IPS DF 6.9 (cell line): ENCODE measurements around the gene C1QTNF12.

Experiments used
- DNase-seq: peaks from one replicate; pipeline ENCODE4 v3.0.0-alpha.2; 2013; ENCODE audit warnings: low read depth, low spot score
- H3K27ac ChIP-seq: one replicate; pipeline ENCODE4 v1.5.1; 2013; ENCODE audit warnings: low read length, control low read depth
- H3K27me3 ChIP-seq: 2 replicates; pipeline ENCODE4 v1.6.1; 2013; ENCODE audit warnings: mild to moderate bottlenecking, low read length; ENCODE audit not compliant: control insufficient read depth, insufficient read depth
- H3K36me3 ChIP-seq: 2 replicates; pipeline ENCODE4 v1.6.1; 2013; ENCODE audit warnings: low read length; ENCODE audit not compliant: control insufficient read depth, insufficient read depth
- H3K4me1 ChIP-seq: 2 replicates; pipeline ENCODE4 v1.6.1; 2013; ENCODE audit warnings: low read length; ENCODE audit not compliant: control insufficient read depth, insufficient read depth
- H3K4me3 ChIP-seq: 2 replicates; pipeline ENCODE4 v1.5.1; 2013; ENCODE audit warnings: mild to moderate bottlenecking, low read length
- H3K9me3 ChIP-seq: 2 replicates; pipeline ENCODE4 v1.6.1; 2013; ENCODE audit warnings: low read length, inconsistent platforms; ENCODE audit not compliant: control insufficient read depth, insufficient read depth
- WGBS: extraction: QIAGEN DNeasy Blood & Tissue Kit; methylation state at CpG from one replicate; pipeline ENCODE4 v1.1.7; 2013; ENCODE audit warnings: mixed read lengths, missing lambda C conversion rate; ENCODE audit not compliant: insufficient read length, insufficient coverage; 5-methylcytosine and 5-hydroxymethylcytosine counted together

Gene C1QTNF12

DNA sequence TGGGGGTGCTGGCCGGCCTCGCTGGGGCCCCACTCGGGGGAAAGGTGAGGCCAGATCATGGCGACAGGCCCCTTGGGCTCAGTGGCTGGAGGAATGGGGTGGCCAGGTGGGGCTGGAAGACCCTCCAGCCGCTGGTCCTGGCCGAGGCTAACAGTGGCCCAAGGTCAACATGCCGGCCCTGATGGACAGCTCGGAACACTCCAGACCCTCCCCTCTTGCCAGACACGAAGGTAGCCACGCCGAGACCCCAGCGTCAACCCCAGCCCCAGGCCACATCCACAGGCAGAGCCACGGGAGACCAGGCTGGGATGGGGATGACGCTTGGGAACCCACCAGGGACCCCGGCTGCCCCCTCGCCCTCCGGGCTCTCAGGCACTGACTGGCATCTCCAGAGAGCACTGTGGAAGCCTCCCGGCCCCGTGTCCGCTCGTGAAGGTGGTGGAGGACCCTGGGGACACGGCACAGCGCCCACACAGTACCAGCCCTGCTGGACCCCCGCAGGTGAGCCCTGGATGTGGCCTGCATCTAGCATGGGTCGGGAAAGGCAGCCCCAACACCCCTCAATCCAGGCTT lies 905 bp upstream of the C1QTNF12 start:
- Histone ChIP-seq H3K4me1 (peaks cover 8% of the 10 kb centered on the region), H3K27ac (no peak overlapping the region), H3K9me3 (no peaks in the 10 kb centered on the region), H3K27me3 (no peaks in the 10 kb centered on the region; the same call in 1 of the 2 replicates), H3K4me3 (no peak overlapping the region), H3K36me3 (peaks cover under 1% of the 10 kb centered on the region; the same call in 1 of the 2 replicates)
- no CpG with 5 or more reads among the region's 25 CpGs for WGBS
- no peak for DNase-seq

DNA sequence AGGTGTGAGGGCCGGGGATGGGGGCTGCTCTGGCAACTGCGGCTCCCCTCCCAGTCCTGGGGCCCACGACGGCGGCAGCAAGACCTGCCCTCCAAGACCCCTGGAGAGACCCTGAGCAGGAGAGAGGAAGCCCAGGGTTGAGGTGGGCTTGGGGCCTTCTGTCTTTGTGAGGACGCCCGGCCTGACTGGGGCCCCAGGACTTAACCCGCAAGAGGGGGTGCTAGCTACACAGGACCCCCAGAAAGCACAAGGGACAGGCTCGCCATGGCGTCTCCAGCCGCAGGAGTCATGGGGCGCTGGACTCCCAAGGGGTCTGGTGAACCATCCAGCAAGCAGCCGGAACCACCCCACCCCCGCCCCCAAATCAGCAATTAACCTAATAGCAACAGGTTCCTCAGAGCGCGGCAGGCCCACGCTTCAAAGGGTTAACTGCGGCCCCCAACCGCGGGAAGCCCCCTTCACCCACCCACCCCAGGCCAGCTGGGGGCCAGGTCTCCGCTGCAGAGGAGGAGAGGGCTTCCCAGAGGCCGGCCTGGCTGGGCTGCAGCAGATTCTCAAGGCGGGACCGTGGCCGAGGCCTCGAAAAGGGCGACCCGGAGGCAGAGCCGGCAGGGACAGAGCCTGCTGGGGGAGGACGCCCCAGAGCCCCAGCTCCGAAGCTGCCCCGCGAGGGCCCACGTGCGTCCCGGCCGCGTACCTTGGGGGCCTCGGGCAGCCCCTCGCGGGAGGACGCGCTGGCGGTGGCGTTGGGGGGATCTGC lies 525 bp downstream of the C1QTNF12 start:
- no peak for DNase-seq
- peaks cover 8% of the 10 kb centered on the region for H3K4me1 ChIP-seq
- peak overlapping the region; percentile 29; the same call in 1 of the 2 replicates for H3K4me3 ChIP-seq
- no peaks in the 10 kb centered on the region; the same call in 1 of the 2 replicates for H3K27me3 ChIP-seq
- H3K27ac ChIP-seq = no peak overlapping the region
- WGBS = no CpG with 5 or more reads among the region's 45 CpGs
- H3K9me3 ChIP-seq = no peaks in the 10 kb centered on the region
- H3K36me3 ChIP-seq = no peaks in the 10 kb centered on the region

DNA sequence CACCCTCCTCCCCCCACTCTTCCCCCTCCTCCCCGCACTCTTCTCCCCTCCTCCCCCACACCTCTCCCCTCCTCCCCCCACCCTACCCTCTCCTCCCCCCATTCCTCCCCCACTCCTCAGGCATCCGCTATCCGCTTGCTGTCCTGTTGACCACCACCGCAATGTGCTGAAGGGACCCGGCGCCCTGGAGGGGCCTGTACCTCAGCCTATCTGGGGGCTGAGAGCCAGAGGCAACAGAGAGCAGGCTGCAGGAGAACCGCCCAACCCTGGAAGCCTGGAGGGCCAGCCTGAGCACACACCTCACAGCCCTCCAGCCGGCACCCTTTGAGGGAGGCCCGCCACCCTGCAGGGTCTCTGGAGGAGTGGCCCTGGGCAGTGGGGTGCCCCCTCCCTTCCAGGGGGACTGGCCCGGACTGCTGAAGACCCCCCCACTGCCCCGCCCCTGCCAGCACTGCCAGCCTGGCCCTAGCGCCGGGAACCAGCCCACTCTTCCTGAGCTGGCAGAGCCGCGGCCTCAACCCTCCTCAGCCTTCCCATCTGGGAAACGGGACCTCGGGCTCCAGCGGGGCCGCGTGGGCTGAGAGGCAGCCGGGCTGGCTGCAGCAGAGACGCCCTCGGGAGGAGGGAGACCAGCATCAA lies 1.2 kb downstream of the C1QTNF12 start:
- DNase-seq = no peak
- Histone ChIP-seq H3K36me3 (no peaks in the 10 kb centered on the region), H3K27me3 (no peaks in the 10 kb centered on the region; the same call in 1 of the 2 replicates), H3K4me3 (no peak overlapping the region), H3K9me3 (no peaks in the 10 kb centered on the region), H3K4me1 (peaks cover 8% of the 10 kb centered on the region), H3K27ac (no peak overlapping the region)
- no CpG with 5 or more reads among the region's 23 CpGs for WGBS

DNA sequence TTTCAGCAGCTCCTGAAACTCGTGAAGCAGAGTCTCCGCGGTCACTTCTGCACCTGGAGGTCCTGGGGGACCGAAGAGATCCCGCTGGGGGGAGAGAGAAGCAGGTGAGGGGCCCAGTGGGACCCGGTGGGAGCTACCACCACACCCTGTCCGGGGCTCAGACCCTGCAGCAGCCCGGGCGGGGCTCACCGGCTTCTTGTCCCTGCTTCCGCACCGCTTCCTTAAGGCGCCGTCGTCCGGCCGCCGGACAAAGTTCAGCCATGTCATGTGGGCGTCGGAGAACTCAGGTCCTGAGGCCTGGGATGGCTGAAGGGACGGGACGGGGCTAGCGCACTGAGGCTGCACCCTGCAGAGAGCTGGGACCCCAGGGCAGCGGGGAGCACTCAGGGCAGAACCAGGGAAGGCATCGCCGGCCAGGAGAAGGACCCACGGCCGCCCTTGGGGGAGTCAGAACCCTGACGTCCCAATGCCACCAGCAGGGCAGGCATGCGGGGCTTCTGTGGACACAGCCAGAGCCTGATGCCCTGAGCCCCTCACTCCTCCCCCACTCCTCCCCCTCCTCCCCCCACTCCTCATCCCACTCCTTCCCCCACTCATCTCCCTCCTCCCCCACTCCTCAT lies 2.2 kb downstream of the C1QTNF12 start:
- no peak for DNase-seq
- no CpG with 5 or more reads among the region's 30 CpGs for WGBS
- no peaks in the 10 kb centered on the region for H3K9me3 ChIP-seq
- H3K36me3 ChIP-seq = no peaks in the 10 kb centered on the region
- no peak overlapping the region for H3K27ac ChIP-seq
- H3K27me3 ChIP-seq = no peaks in the 10 kb centered on the region; the same call in 1 of the 2 replicates
- peaks cover 8% of the 10 kb centered on the region for H3K4me1 ChIP-seq
- H3K4me3 ChIP-seq = no peak overlapping the region

DNA sequence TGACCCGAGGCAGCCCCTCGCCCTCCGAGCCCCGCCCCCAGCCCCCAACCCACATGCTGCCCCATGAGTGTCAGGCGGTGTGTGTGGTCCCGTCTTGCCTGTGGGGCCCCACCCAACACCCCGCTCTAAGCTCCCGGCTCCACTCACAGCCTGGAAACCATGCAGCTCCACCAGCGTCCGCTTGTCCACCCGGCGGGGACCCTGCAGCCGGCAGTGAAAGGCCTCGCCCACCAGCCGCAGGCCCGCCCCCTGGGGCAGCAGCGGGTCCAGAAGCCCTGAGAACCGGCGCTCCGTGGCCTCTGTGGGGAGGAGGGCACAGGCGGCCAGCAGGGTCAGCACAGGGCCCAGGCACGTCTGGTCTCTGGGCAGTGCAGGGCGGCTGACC lies 2.7 kb downstream of the C1QTNF12 start:
- no peak overlapping the region for H3K4me3 ChIP-seq
- H3K36me3 ChIP-seq = no peaks in the 10 kb centered on the region
- no CpG with 5 or more reads among the region's 23 CpGs for WGBS
- DNase-seq = no peak
- H3K27ac ChIP-seq = no peak overlapping the region
- H3K27me3 ChIP-seq = no peaks in the 10 kb centered on the region; the same call in 1 of the 2 replicates
- no peaks in the 10 kb centered on the region for H3K9me3 ChIP-seq
- H3K4me1 ChIP-seq = peaks cover 8% of the 10 kb centered on the region

DNA sequence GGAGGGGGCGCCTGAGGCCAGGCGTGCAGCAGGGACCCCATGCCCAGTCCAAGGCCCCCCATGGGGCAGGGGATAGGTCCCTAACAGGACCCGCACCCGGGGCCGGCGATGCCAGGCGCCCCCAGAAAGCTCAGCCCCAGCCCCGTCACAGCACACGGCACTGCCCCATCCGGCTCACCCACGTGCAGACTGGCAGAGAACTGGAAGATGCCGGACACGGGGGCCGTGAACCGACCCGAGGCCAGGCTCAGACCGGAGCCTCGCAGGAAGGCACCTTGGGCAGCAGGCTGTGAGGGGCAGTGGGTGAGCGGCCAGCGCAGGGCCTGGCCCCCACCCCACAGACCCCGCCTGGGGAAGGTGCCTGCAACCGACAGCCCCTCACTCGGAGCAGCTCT lies 3.3 kb downstream of the C1QTNF12 start:
- no peaks in the 10 kb centered on the region; the same call in 1 of the 2 replicates for H3K27me3 ChIP-seq
- H3K4me1 ChIP-seq = peaks cover 8% of the 10 kb centered on the region
- no peak overlapping the region for H3K27ac ChIP-seq
- H3K9me3 ChIP-seq = no peaks in the 10 kb centered on the region
- H3K36me3 ChIP-seq = no peaks in the 10 kb centered on the region
- no CpG with 5 or more reads among the region's 23 CpGs for WGBS
- no peak for DNase-seq
- no peak overlapping the region for H3K4me3 ChIP-seq

DNA sequence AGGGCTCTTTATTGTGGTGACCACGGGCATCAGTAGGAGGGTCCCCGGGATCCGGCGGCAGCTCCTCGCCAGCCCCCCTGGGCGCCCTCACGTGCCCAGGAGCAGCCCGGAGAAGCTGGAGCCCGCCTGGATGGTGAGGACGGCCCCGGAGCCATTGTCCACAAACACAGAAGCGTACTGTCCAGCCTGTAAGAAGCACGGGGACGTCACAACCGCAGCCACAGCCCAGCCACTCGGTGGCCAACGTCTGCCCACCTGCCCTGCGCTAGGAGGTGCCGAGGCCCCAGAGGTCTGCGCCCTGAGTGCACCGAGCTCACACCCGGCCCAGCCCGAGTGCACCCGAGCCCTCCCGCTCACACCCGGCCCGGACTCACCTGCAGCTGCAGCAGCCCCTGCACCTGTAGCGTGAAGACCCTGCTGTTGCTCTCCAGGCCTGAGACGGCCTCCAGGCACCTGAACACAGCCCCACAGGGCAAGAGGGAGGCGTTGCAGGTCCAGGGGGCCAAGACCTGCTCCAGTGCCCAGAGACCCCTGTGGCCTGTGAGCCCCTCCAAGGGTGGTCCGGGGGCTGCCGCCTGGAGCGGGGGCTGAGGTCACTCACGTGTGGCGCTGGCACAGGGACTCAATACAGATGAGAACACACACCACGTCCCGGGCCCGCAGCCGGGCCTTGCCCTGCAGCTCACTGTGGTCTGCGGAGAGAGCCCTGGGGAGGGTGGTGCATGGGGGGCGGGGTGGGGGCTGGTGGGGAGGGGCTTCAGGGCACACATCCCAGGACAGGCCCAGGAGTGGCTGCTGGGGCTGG lies 3.9 kb downstream of the C1QTNF12 start:
- Histone ChIP-seq H3K27ac (no peak overlapping the region), H3K36me3 (no peaks in the 10 kb centered on the region), H3K4me1 (peaks cover 8% of the 10 kb centered on the region), H3K27me3 (no peaks in the 10 kb centered on the region; the same call in 1 of the 2 replicates), H3K9me3 (no peaks in the 10 kb centered on the region), H3K4me3 (no peak overlapping the region)
- no CpG with 5 or more reads among the region's 41 CpGs for WGBS
- DNase-seq = no peak

DNA sequence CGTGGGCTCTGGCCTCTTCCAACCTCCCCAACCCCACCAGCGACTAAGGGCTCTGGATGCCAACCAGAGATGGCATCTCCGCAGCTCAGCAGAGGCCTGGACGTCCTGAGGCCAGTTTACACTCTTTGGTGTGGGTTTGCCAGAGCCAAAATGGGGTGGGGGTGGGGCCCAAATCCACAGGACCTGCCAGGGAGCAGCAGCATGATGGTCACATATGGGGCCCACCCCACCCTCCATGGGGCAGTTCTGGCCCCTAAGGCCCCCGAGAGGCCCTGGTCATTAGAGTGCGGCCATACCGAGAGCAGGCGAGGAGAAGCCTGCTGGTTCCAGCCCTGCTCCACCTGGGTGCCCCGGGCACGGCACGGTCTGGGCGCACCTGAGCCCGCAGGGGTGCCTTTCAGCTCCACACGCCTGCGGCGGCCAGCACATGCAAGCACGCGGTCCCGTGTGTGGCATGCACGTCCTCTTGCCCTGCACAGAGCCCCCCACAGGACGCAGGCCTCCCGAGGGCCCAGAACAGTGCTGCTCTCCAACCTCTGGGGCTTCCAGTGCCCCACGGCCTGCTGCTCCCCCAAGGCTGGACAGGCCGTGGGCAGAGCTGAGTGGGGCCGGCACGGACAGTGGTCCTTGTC lies 4.8 kb downstream of the C1QTNF12 start:
- Histone ChIP-seq H3K27ac (no peak overlapping the region), H3K9me3 (no peaks in the 10 kb centered on the region), H3K4me3 (no peak overlapping the region), H3K4me1 (peaks cover 8% of the 10 kb centered on the region), H3K27me3 (no peaks in the 10 kb centered on the region; the same call in 1 of the 2 replicates), H3K36me3 (no peaks in the 10 kb centered on the region)
- no peak for DNase-seq
- WGBS = no CpG with 5 or more reads among the region's 26 CpGs

DNA sequence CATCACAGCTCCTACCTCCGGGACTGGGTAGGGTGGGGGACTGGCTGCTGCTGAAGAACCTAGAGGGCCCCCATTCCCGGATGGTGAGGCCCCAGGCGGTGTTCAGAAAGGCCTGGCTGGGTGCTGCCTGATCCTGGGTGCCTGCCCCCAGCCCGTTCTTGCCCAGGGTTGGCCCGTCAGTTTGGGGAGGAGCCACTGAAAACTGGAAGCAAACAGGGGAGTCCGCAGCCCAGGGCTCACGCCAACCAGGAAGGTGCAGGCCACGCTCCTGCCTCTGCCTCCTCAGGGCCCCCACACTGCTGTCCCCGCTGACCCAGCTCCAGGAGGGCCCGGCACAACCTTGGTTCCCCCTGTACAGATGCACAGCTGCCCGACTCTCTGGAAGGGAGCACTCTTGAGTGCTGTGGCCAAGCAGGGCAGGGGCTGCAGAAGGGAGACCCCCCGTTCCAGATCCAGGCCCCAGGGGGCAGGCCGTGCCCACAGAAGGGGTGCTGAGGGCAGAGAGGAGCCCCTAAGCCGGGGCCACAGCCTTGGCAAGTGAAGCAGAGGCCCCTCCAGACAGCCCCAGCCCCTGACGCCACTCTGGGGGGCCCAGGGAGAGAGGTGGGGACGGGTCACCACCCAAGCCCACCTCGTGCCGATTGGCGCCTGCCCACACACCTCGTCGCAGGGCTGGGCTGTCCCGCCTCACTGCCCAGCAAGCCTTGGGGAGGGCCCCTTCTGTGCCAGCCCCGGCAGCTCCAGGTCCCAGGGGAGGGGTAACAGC lies 5.5 kb downstream of the C1QTNF12 start:
- WGBS = no CpG with 5 or more reads among the region's 23 CpGs
- Histone ChIP-seq H3K36me3 (no peaks in the 10 kb centered on the region), H3K4me3 (no peak overlapping the region), H3K9me3 (no peaks in the 10 kb centered on the region), H3K4me1 (peaks cover 2% of the 10 kb centered on the region; the same call in 1 of the 2 replicates), H3K27ac (no peak overlapping the region), H3K27me3 (no peaks in the 10 kb centered on the region; the same call in 1 of the 2 replicates)
- no peak for DNase-seq
